Liver (tissue), 3 donors: ENCODE results near the gene FMN2.

Source experiments
- EGR1 ChIP-seq, 2 donors: IDR thresholded peaks; 2 replicates each; pipeline ENCODE4 v1.6.1; 2016 to 2018; ENCODE audit warnings: antibody characterized with exemption in 2 of 2, low read depth in 2 of 2
- GABPA ChIP-seq, 2 donors: IDR thresholded peaks in 1 of 2; conservative IDR thresholded peaks in 1 of 2; 2 replicates each; pipeline ENCODE4 v1.6.1; 2016; ENCODE audit warnings: antibody characterized with exemption in 2 of 2, mild to moderate bottlenecking in 1 of 2, moderate library complexity in 1 of 2
- RAD21 ChIP-seq, 2 donors: IDR thresholded peaks; 2 replicates each; pipeline ENCODE4 v1.6.1; 2016; ENCODE audit warnings: antibody characterized with exemption in 2 of 2, mild to moderate bottlenecking in 2 of 2
- RXRA ChIP-seq, 2 donors: IDR thresholded peaks; 2 replicates each; pipeline ENCODE4 v1.6.1; 2017 to 2018; ENCODE audit warnings: antibody characterized with exemption in 2 of 2, mild to moderate bottlenecking in 1 of 2
- SP1 ChIP-seq: IDR thresholded peaks from 2 replicates; pipeline ENCODE4 v1.6.1; 2018; ENCODE audit warnings: antibody characterized with exemption, mild to moderate bottlenecking
- TAF1 ChIP-seq: conservative IDR thresholded peaks from 2 replicates; pipeline ENCODE4 v1.6.1; 2016; ENCODE audit warnings: antibody characterized with exemption, mild to moderate bottlenecking
- YY1 ChIP-seq: IDR thresholded peaks from 2 replicates; pipeline ENCODE4 v1.6.1; 2016; ENCODE audit warnings: antibody characterized with exemption, mild to moderate bottlenecking
- TF ChIP-seq, protein P1 (sequence below): fragments of 150-350 bp; IDR thresholded peaks from 2 replicates; pipeline ENCODE4 v1.5.1; 2017; ENCODE audit warnings: improper control_type of control experiment, low read depth, low read length; ENCODE audit not compliant: missing input control
- TF ChIP-seq, protein P2 (sequence below): IDR thresholded peaks from 2 replicates; pipeline ENCODE4 v1.6.1; 2016; ENCODE audit warnings: antibody characterized with exemption
- TF ChIP-seq, protein P3 (sequence below): IDR thresholded peaks from 2 replicates; pipeline ENCODE4 v1.6.1; 2016; ENCODE audit warnings: antibody characterized with exemption
- TF ChIP-seq, protein P4 (sequence below): IDR thresholded peaks from 2 replicates; pipeline ENCODE4 v1.6.1; 2016; ENCODE audit warnings: antibody characterized with exemption, mild to moderate bottlenecking
- donor health status: healthy.
- donor health status: healthy.

DNA sequence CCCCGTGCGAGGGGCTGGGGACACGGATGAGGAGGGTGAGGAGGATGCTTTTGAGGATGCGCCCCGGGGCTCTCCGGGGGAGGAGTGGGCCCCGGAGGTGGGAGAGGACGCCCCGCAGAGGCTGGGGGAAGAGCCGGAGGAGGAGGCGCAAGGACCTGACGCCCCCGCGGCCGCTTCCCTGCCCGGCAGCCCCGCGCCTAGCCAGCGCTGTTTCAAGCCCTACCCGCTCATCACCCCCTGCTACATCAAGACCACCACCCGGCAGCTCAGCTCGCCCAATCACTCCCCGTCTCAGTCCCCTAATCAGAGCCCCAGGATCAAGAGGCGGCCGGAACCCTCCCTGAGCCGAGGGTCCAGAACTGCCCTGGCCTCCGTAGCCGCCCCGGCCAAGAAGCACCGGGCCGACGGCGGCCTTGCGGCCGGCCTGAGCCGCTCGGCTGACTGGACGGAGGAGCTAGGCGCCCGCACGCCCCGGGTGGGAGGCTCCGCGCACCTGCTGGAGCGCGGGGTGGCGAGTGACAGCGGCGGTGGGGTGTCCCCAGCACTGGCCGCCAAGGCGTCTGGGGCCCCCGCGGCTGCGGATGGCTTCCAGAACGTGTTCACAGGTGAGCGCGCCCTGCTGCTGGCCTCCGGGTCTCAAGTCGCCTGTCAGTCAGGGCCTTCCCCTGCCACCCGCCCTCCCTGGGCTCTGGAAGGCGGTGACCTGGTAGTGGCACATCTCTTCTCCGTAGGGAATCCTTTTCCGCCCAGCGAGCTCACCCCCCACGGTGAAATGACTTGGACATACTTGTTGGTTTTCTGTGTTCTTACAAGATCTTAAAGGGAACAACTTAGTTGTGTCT is 1.7 kb downstream of the FMN2 start:
- TF ChIP-seq, protein P1, sequence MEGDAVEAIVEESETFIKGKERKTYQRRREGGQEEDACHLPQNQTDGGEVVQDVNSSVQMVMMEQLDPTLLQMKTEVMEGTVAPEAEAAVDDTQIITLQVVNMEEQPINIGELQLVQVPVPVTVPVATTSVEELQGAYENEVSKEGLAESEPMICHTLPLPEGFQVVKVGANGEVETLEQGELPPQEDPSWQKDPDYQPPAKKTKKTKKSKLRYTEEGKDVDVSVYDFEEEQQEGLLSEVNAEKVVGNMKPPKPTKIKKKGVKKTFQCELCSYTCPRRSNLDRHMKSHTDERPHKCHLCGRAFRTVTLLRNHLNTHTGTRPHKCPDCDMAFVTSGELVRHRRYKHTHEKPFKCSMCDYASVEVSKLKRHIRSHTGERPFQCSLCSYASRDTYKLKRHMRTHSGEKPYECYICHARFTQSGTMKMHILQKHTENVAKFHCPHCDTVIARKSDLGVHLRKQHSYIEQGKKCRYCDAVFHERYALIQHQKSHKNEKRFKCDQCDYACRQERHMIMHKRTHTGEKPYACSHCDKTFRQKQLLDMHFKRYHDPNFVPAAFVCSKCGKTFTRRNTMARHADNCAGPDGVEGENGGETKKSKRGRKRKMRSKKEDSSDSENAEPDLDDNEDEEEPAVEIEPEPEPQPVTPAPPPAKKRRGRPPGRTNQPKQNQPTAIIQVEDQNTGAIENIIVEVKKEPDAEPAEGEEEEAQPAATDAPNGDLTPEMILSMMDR: no peak
- TF ChIP-seq TAF1 (no peak), RAD21 (IDR thresholded peaks at IDR 0.05) (no peak), EGR1 (IDR thresholded peaks at IDR 0.05; ENCODE audit: low read depth in 2 of 2) (no peak), YY1 (no peak), GABPA (IDR thresholded peaks at IDR 0.05 in 1 of 2, conservative IDR thresholded peaks at IDR 0.05 in 1 of 2) (no peak), RXRA (IDR thresholded peaks at IDR 0.05) (no peak), SP1 (no peak)
- TF ChIP-seq, protein P2, sequence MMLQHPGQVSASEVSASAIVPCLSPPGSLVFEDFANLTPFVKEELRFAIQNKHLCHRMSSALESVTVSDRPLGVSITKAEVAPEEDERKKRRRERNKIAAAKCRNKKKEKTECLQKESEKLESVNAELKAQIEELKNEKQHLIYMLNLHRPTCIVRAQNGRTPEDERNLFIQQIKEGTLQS: no peak
- TF ChIP-seq, protein P3, sequence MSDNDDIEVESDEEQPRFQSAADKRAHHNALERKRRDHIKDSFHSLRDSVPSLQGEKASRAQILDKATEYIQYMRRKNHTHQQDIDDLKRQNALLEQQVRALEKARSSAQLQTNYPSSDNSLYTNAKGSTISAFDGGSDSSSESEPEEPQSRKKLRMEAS: no peak
- TF ChIP-seq, protein P4, sequence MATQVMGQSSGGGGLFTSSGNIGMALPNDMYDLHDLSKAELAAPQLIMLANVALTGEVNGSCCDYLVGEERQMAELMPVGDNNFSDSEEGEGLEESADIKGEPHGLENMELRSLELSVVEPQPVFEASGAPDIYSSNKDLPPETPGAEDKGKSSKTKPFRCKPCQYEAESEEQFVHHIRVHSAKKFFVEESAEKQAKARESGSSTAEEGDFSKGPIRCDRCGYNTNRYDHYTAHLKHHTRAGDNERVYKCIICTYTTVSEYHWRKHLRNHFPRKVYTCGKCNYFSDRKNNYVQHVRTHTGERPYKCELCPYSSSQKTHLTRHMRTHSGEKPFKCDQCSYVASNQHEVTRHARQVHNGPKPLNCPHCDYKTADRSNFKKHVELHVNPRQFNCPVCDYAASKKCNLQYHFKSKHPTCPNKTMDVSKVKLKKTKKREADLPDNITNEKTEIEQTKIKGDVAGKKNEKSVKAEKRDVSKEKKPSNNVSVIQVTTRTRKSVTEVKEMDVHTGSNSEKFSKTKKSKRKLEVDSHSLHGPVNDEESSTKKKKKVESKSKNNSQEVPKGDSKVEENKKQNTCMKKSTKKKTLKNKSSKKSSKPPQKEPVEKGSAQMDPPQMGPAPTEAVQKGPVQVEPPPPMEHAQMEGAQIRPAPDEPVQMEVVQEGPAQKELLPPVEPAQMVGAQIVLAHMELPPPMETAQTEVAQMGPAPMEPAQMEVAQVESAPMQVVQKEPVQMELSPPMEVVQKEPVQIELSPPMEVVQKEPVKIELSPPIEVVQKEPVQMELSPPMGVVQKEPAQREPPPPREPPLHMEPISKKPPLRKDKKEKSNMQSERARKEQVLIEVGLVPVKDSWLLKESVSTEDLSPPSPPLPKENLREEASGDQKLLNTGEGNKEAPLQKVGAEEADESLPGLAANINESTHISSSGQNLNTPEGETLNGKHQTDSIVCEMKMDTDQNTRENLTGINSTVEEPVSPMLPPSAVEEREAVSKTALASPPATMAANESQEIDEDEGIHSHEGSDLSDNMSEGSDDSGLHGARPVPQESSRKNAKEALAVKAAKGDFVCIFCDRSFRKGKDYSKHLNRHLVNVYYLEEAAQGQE: no peak
